ENCODE data around the gene PLXNA4.

PLXNA4 gene

DNA sequence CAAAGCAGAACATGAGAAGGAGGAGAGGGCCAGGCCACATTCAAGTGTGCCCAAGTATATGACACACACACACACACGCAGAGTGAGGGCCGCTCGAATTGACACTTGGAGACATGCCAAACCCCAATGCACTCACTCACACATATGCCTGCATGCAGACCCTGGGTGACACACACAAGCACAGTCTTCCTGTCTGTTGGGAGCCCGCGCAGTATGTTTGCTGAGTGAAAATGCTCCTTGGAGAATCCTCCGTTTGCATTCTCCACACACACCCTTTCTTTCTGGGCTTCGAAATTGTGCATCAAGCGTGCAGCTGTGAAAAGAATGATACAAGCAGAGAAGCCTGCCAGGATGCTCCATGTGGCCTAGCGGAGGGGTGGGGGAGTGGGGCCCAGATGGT lies 120.9 kb downstream of the PLXNA4 start:
- Histone ChIP-seq H4K20me1 (ENCODE audit: insufficient read depth, low read length) (no peaks in the 10 kb centered on the region), H3K27ac (ENCODE audit: low read depth, low read length, poor library complexity, severe bottlenecking) (no peak overlapping the region), H2AFZ (ENCODE audit: low read length) (no peak overlapping the region), H3K9me2 (ENCODE audit: low read depth, low read length) (no peaks in the 10 kb centered on the region), H3K4me3 (ENCODE audit: low read depth, low read length, poor library complexity, severe bottlenecking) (no peak overlapping the region), H3K9ac (ENCODE audit: low read length) (no peak overlapping the region), H3K4me1 (ENCODE audit: insufficient read depth, low read length, severe bottlenecking) (no peaks in the 10 kb centered on the region), H3K79me2 (ENCODE audit: insufficient read depth, low read length) (no peaks in the 10 kb centered on the region), H3K9me3 (ENCODE audit: low read length) (no peaks in the 10 kb centered on the region), H3F3A (ENCODE audit: insufficient read depth, low read length) (no peaks in the 10 kb centered on the region), H3K27me3 (ENCODE audit: insufficient read depth, low read length) (no peaks in the 10 kb centered on the region), H3K36me3 (ENCODE audit: insufficient read depth, low read length) (no peaks in the 10 kb centered on the region), H3K4me2 (ENCODE audit: low read length) (no peak overlapping the region)
- no peak for TF ChIP-seq EZH2 (IDR thresholded peaks at IDR 0.05; ENCODE audit: borderline replicate concordance, low read length)
- TF ChIP-seq, protein P1, sequence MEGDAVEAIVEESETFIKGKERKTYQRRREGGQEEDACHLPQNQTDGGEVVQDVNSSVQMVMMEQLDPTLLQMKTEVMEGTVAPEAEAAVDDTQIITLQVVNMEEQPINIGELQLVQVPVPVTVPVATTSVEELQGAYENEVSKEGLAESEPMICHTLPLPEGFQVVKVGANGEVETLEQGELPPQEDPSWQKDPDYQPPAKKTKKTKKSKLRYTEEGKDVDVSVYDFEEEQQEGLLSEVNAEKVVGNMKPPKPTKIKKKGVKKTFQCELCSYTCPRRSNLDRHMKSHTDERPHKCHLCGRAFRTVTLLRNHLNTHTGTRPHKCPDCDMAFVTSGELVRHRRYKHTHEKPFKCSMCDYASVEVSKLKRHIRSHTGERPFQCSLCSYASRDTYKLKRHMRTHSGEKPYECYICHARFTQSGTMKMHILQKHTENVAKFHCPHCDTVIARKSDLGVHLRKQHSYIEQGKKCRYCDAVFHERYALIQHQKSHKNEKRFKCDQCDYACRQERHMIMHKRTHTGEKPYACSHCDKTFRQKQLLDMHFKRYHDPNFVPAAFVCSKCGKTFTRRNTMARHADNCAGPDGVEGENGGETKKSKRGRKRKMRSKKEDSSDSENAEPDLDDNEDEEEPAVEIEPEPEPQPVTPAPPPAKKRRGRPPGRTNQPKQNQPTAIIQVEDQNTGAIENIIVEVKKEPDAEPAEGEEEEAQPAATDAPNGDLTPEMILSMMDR (IDR thresholded peaks at IDR 0.05; ENCODE audit: low read length): no peak

DNA sequence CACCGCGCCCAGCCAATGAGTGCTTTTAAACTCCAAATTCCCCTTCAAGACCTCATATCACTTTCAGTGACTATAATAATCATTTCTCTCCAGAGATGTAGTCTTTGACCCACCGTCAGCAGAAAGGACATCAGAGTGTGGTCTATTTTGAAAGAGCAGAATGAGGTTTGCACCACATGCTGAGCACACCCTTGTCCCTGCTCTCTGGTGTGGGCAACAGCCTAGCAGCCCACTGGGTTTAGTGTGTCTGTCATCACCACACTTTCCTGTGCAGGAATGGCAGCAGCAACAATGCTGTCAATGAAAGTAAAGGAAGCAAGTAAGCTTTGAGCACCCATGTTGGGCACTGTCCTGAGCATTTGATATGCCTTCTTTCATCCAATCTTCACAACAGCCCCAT lies 122.4 kb downstream of the PLXNA4 start:
- Histone ChIP-seq H3K4me2 (ENCODE audit: low read length) (no peak overlapping the region), H4K20me1 (ENCODE audit: insufficient read depth, low read length) (no peaks in the 10 kb centered on the region), H3F3A (ENCODE audit: insufficient read depth, low read length) (no peaks in the 10 kb centered on the region), H3K9me2 (ENCODE audit: low read depth, low read length) (no peaks in the 10 kb centered on the region), H3K4me3 (ENCODE audit: low read depth, low read length, poor library complexity, severe bottlenecking) (no peak overlapping the region), H3K27me3 (ENCODE audit: insufficient read depth, low read length) (no peaks in the 10 kb centered on the region), H3K9ac (ENCODE audit: low read length) (no peak overlapping the region), H3K79me2 (ENCODE audit: insufficient read depth, low read length) (no peaks in the 10 kb centered on the region), H3K27ac (ENCODE audit: low read depth, low read length, poor library complexity, severe bottlenecking) (no peak overlapping the region), H2AFZ (ENCODE audit: low read length) (no peak overlapping the region), H3K9me3 (ENCODE audit: low read length) (no peaks in the 10 kb centered on the region), H3K4me1 (ENCODE audit: insufficient read depth, low read length, severe bottlenecking) (no peaks in the 10 kb centered on the region), H3K36me3 (ENCODE audit: insufficient read depth, low read length) (no peaks in the 10 kb centered on the region)
- TF ChIP-seq, protein P1 (IDR thresholded peaks at IDR 0.05; ENCODE audit: low read length): no peak
- TF ChIP-seq EZH2 (IDR thresholded peaks at IDR 0.05; ENCODE audit: borderline replicate concordance, low read length): no peak

DNA sequence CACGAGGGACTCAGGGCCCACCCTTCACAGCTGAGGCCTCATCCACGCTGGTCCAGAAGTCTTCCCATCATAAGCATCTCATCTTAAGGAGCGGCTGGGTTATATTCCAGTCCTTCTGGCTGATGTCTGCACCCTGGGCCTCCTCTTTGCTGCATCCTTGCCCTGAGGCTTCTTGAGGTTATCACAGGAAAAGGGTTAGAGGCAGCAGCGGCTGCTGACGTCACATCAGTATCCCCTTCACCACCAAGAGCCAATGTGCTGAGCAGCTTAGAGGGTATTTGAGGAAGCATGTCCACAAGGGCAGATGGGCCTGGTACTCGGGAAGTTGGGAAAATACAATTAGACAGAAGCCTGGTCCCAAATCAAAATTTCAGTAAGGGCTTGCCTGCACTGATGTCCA lies 125.1 kb downstream of the PLXNA4 start:
- no peaks in the 10 kb centered on the region for H3K9me3 ChIP-seq (ENCODE audit: low read length)
- no peak overlapping the region for H3K27ac ChIP-seq (ENCODE audit: low read depth, low read length, poor library complexity, severe bottlenecking)
- no peaks in the 10 kb centered on the region for H3K36me3 ChIP-seq (ENCODE audit: insufficient read depth, low read length)
- TF ChIP-seq EZH2 (IDR thresholded peaks at IDR 0.05; ENCODE audit: borderline replicate concordance, low read length): no peak
- TF ChIP-seq, protein P1 (IDR thresholded peaks at IDR 0.05; ENCODE audit: low read length): no peak
- no peaks in the 10 kb centered on the region for H3K4me1 ChIP-seq (ENCODE audit: insufficient read depth, low read length, severe bottlenecking)
- no peaks in the 10 kb centered on the region for H3F3A ChIP-seq (ENCODE audit: insufficient read depth, low read length)
- H3K4me2 ChIP-seq (ENCODE audit: low read length): no peak overlapping the region
- no peak overlapping the region for H3K9ac ChIP-seq (ENCODE audit: low read length)
- no peak overlapping the region for H2AFZ ChIP-seq (ENCODE audit: low read length)
- H3K27me3 ChIP-seq (ENCODE audit: insufficient read depth, low read length): no peaks in the 10 kb centered on the region
- H3K79me2 ChIP-seq (ENCODE audit: insufficient read depth, low read length): no peaks in the 10 kb centered on the region
- H4K20me1 ChIP-seq (ENCODE audit: insufficient read depth, low read length): no peaks in the 10 kb centered on the region
- H3K4me3 ChIP-seq (ENCODE audit: low read depth, low read length, poor library complexity, severe bottlenecking): no peak overlapping the region
- no peaks in the 10 kb centered on the region for H3K9me2 ChIP-seq (ENCODE audit: low read depth, low read length)
